HFFc6 (cell line): Measurements from ENCODE around the gene MYB. TPM values are rescaled to one million over a fixed set of nuclear protein-coding genes. Genes with fewer than 3 reads are reported as not detected.

Source experiments
- DNase-seq: peaks from one replicate; pipeline ENCODE4 v3.0.0-alpha.2; 2018
- H3K27ac Mint-ChIP-seq: 2 replicates; pipeline ENCODE4 v1.8.0; 2020; ENCODE audit warnings: mild to moderate bottlenecking, mixed read lengths
- H3K27me3 Mint-ChIP-seq: 2 replicates; pipeline ENCODE4 v1.8.0; 2021; ENCODE audit warnings: mild to moderate bottlenecking, moderate library complexity, mixed read lengths; ENCODE audit not compliant: insufficient read depth
- H3K36me3 Mint-ChIP-seq: 2 replicates; pipeline ENCODE4 v1.8.0; 2021; ENCODE audit warnings: low read depth, mixed read lengths
- H3K4me1 Mint-ChIP-seq: 2 replicates; pipeline ENCODE4 v1.8.0; 2020; ENCODE audit warnings: low read depth, mixed read lengths
- H3K4me3 Mint-ChIP-seq: 2 replicates; pipeline ENCODE4 v1.8.0; 2020; ENCODE audit warnings: mild to moderate bottlenecking, moderate library complexity, mixed read lengths
- H3K9me3 Mint-ChIP-seq: 2 replicates; pipeline ENCODE4 v1.8.0; 2020; ENCODE audit warnings: mild to moderate bottlenecking, mixed read lengths
- total RNA-seq, 6 experiments: library from RNA; stranded (reverse); fragmentation: NEBNext Ultra II Directional; extraction: Animal tissue kit (Norgen Biotek cat#: 25700); gene quantifications; 2 replicates in 1 of 6; 3 replicates in 5 of 6; pipeline ENCODE4 v1.2.3, GENCODE V29; 2021
- TF ChIP-seq, protein P1 (sequence below): fragments of 200-600 bp; sonication (generic); IDR thresholded peaks from 2 replicates; pipeline ENCODE4 v1.5.0; 2021; ENCODE audit warnings: antibody characterized with exemption, mild to moderate bottlenecking

Gene MYB
- total RNA-seq, 6 experiments from 2014 or later, result 0.17 to 0.35 (median 0.19) TPM

- Mint-ChIP-seq H3K27ac (no peak overlapping the region), H3K9me3 (no peaks in the 10 kb centered on the region), H3K4me3 (no peak overlapping the region), H3K27me3 (peaks cover 6% of the 10 kb centered on the region), H3K4me1 (peaks cover 8% of the 10 kb centered on the region; the same call in 1 of the 2 replicates), H3K36me3 (no peaks in the 10 kb centered on the region)
- TF ChIP-seq, protein P1, sequence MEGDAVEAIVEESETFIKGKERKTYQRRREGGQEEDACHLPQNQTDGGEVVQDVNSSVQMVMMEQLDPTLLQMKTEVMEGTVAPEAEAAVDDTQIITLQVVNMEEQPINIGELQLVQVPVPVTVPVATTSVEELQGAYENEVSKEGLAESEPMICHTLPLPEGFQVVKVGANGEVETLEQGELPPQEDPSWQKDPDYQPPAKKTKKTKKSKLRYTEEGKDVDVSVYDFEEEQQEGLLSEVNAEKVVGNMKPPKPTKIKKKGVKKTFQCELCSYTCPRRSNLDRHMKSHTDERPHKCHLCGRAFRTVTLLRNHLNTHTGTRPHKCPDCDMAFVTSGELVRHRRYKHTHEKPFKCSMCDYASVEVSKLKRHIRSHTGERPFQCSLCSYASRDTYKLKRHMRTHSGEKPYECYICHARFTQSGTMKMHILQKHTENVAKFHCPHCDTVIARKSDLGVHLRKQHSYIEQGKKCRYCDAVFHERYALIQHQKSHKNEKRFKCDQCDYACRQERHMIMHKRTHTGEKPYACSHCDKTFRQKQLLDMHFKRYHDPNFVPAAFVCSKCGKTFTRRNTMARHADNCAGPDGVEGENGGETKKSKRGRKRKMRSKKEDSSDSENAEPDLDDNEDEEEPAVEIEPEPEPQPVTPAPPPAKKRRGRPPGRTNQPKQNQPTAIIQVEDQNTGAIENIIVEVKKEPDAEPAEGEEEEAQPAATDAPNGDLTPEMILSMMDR, result no peak
- DNase-seq, result no peak
Measured at GRCh38 chr6:135258970-135259369, 77.9 kb downstream of the MYB start.

DNA sequence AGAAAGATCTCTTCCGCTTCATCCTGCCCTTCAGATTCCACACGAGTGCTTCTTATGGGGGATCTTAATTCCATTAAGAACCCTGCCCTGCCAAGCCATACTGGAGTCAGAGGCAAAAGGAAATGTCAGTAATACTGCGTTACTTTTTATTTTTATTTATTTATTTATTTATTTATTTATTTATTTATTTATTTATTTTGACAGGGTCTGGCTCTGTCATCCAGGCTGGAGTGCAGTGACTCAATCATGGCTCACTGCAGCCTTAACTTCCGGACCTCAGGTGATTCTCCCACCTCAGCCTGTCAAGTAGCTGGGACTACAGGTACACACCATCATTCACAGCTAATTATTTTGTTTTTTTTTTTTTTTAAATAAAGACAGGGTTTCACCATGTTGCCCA, 79.5 kb downstream of the MYB start:
- no peak for DNase-seq
- Mint-ChIP-seq H3K36me3 (no peaks in the 10 kb centered on the region), H3K9me3 (no peaks in the 10 kb centered on the region), H3K4me1 (peaks cover 8% of the 10 kb centered on the region; the same call in 1 of the 2 replicates), H3K27ac (no peak overlapping the region), H3K4me3 (no peak overlapping the region), H3K27me3 (peaks cover 2% of the 10 kb centered on the region)
- TF ChIP-seq, protein P1, result no peak

DNA sequence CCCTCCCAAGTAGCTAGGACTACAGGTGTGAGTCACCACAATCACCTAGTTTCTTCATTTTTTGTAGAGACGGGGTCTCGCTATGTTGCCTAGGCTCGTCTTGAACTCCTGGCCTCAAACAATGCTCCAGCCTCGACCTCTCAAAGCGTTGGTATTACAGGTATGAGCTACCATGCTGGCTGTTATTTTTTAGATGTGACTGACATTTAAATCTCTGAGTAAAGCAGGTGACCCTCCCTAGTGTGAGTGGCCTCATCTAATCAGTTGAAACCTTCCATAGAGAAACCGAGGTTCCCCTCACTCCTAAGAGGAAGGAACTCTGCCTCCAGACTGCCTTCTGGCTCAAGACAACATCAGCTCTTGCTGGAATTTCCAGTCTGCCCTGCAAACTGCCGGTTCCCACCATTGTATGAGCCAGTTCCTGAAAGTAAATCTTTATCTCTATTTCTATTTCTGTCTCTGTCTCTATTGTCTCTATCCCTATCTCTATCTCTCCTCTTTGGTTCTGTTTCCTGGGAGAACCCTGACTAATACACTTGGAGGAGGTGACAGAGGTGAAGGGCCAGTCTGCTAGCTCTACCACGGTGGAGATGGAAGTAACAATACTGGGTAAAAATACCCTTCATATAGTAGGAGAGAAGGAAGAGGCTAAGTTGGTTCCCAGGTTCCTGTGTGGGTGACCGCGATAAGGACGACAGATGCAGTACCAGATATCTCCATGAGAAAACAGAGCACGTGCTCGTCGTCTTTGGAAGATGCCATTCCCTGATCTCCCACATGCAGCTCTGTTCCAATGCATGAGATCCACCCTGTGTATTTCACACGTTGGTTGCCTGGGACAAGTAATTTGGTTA, 81.0 kb downstream of the MYB start:
- H3K9me3 Mint-ChIP-seq, result no peaks in the 10 kb centered on the region
- no peaks in the 10 kb centered on the region for H3K36me3 Mint-ChIP-seq
- no peak overlapping the region for H3K27ac Mint-ChIP-seq
- no peak overlapping the region for H3K4me3 Mint-ChIP-seq
- no peaks in the 10 kb centered on the region; the same call in 1 of the 2 replicates for H3K27me3 Mint-ChIP-seq
- peaks cover 8% of the 10 kb centered on the region; the same call in 1 of the 2 replicates for H3K4me1 Mint-ChIP-seq
- TF ChIP-seq, protein P1, result no peak
- no peak for DNase-seq

DNA sequence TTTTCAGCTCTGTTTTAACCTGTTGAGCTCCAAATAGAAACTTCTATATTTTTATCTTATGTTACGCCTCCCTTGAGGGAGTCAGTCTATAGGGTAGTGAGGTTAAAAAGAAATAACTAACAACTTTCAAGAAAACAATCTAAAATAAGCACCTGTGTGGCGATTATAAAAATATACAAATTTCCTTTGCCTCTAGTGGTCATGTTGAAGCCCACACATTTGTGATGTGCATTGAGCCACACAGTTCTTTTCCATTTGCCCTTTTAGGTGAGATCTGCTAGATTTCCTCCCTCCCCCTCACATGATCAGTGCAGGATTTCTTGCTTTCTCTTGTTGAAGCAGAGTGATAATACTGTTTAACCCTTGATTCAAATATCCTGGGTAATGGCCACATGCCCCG, 84.2 kb downstream of the MYB start:
- 0 out of 2 replicates have a peak, but pooled peaks cover under 1% of the 10 kb centered on the region for H3K4me1 Mint-ChIP-seq
- TF ChIP-seq, protein P1, result no peak; the same call in 1 of the 2 replicates
- no peaks in the 10 kb centered on the region for H3K36me3 Mint-ChIP-seq
- H3K27me3 Mint-ChIP-seq, result no peaks in the 10 kb centered on the region; the same call in 1 of the 2 replicates
- no peaks in the 10 kb centered on the region for H3K9me3 Mint-ChIP-seq
- no peak overlapping the region for H3K27ac Mint-ChIP-seq
- DNase-seq, result no peak
- no peak overlapping the region for H3K4me3 Mint-ChIP-seq

GRCh38 chr6:135266675-135267074, 85.6 kb downstream of the MYB start:
- Mint-ChIP-seq H3K27ac (no peak overlapping the region), H3K9me3 (no peaks in the 10 kb centered on the region), H3K27me3 (peaks cover 6% of the 10 kb centered on the region), H3K36me3 (no peaks in the 10 kb centered on the region), H3K4me1 (peaks cover 7% of the 10 kb centered on the region), H3K4me3 (no peak overlapping the region)
- TF ChIP-seq, protein P1, result no peak
- DNase-seq, result no peak
